Sciatic nerve (tissue), 2 donors: ENCODE measurements around the gene PGAM2. TPM values are rescaled to one million over a fixed set of nuclear protein-coding genes. Genes with fewer than 3 reads are reported as not detected.
"Not testable (repeated sequence)": the region's sequence is repeated elsewhere in the genome, so short reads cannot be mapped to it uniquely, and the experiment has no call there.

Source experiments
- ATAC-seq: fragments of 200-7000 bp; cut with Tn5 transposase; one replicate; pipeline ENCODE4 v1.9.1; 2020; ENCODE audit warnings: mild to moderate bottlenecking, moderate library complexity
- DNase-seq: peaks from one replicate; pipeline ENCODE4 v3.0.0-alpha.2; 2020; ENCODE audit warnings: low spot score
- intact Hi-C: fragments of 100-400 bp; cut with DNase I; formaldehyde crosslinking; loops from one replicate; pipeline ENCODE4 v1.14.2; 2022
- total RNA-seq: library from RNA; stranded (reverse); fragmentation: NEBNext Ultra II Directional; extraction: Animal tissue kit (Norgen Biotek cat#: 25700); gene quantifications from one replicate; pipeline ENCODE4 v1.2.1, GENCODE V29; 2021
- donor health status: DM: no; HTN: no; CAD: no.
- donor health status: DM: no; HTN: no; CAD: no.

Gene PGAM2
- total RNA-seq, 1 donor from 2014 or later = 0.85 TPM

- intact Hi-C loops = no loop called here
- ATAC-seq = no peak
- DNase-seq = no peak
Measured at GRCh38 chr7:44042221-44042620, 23.1 kb downstream of the PGAM2 start.

- intact Hi-C loops, DNase-seq: not testable (repeated sequence)
- ATAC-seq = peak; percentile 18
Measured at GRCh38 chr7:44040493-44040891, 24.9 kb downstream of the PGAM2 start.

- DNase-seq, intact Hi-C loops, ATAC-seq: not testable (repeated sequence)
Measured at GRCh38 chr7:44039800-44040492, 25.4 kb downstream of the PGAM2 start.

- DNase-seq (peak; percentile 95), ATAC-seq (peak; percentile 94)
- intact Hi-C loops = not testable (repeated sequence)
Measured at GRCh38 chr7:44038961-44039558, 26.3 kb downstream of the PGAM2 start.

- not testable (repeated sequence) for DNase-seq
Measured at GRCh38 chr7:44038553-44038952, 26.8 kb downstream of the PGAM2 start.

GRCh38 chr7:44037951-44038350, 27.4 kb downstream of the PGAM2 start:
- intact Hi-C loops, DNase-seq, ATAC-seq: not testable (repeated sequence)

More at GRCh38 chr7:44038553-44038952, 26.8 kb downstream of the PGAM2 start:
- ATAC-seq = peak; percentile 0
- intact Hi-C loops = not testable (repeated sequence)

- ATAC-seq = peak; percentile 3
- intact Hi-C loops, DNase-seq: not testable (repeated sequence)
Measured at GRCh38 chr7:44036364-44036763, 29.0 kb downstream of the PGAM2 start.

GRCh38 chr7:44033971-44034844, 31.2 kb downstream of the PGAM2 start:
- intact Hi-C loops, DNase-seq: not testable (repeated sequence)

GRCh38 chr7:44032031-44032430, 33.3 kb downstream of the PGAM2 start:
- intact Hi-C loops, ATAC-seq, DNase-seq: not testable (repeated sequence)

More at GRCh38 chr7:44033971-44034844, 31.2 kb downstream of the PGAM2 start:
- ATAC-seq = not testable (repeated sequence)

GRCh38 chr7:44031319-44031718, 34.0 kb downstream of the PGAM2 start:
- DNase-seq, ATAC-seq, intact Hi-C loops: not testable (repeated sequence)

GRCh38 chr7:44030029-44030428, 35.3 kb downstream of the PGAM2 start:
- DNase-seq, ATAC-seq, intact Hi-C loops: not testable (repeated sequence)

- intact Hi-C loops, DNase-seq, ATAC-seq: not testable (repeated sequence)
Measured at GRCh38 chr7:44029433-44029832, 35.9 kb downstream of the PGAM2 start.

GRCh38 chr7:44022796-44023467, 42.4 kb downstream of the PGAM2 start:
- DNase-seq, intact Hi-C loops, ATAC-seq: not testable (repeated sequence)

- DNase-seq, ATAC-seq, intact Hi-C loops: not testable (repeated sequence)
Measured at GRCh38 chr7:44022069-44022468, 43.3 kb downstream of the PGAM2 start.

GRCh38 chr7:44019825-44020224, 45.5 kb downstream of the PGAM2 start:
- ATAC-seq, DNase-seq, intact Hi-C loops: not testable (repeated sequence)

- DNase-seq = peak; percentile 99
- intact Hi-C loops = not testable (repeated sequence)
- peak; percentile 99 for ATAC-seq
Measured at GRCh38 chr7:44018857-44019807, 46.2 kb downstream of the PGAM2 start.

GRCh38 chr7:44015090-44015489, 50.3 kb downstream of the PGAM2 start:
- intact Hi-C loops, ATAC-seq, DNase-seq: not testable (repeated sequence)
